Stimulated activated CD8-positive, alpha-beta memory T cell treated with anti-CD3 and anti-CD28 coated beads, Interleukin-12 subunit alpha, Interleukin-12 subunit beta, amount 100 ng/mL, for 24 hours (primary cell): ENCODE data around the gene GNG4.
"Not testable (repeated sequence)": the region's sequence is repeated elsewhere in the genome, so short reads cannot be mapped to it uniquely, and the experiment has no call there.

ENCODE experiments used
- DNase-seq: peaks from one replicate; pipeline ENCODE4 v3.0.0-alpha.2; 2020; ENCODE audit errors: extremely low read depth

The GNG4 gene

GRCh38 chr1:235584973-235585372, 64.6 kb downstream of the GNG4 start:
- no peak for DNase-seq

GRCh38 chr1:235583511-235584001, 66.0 kb downstream of the GNG4 start:
- DNase-seq = no peak

- no peak for DNase-seq
Measured at GRCh38 chr1:235582130-235582529, 67.5 kb downstream of the GNG4 start.

- DNase-seq = no peak
Measured at GRCh38 chr1:235579891-235580290, 69.7 kb downstream of the GNG4 start.

- DNase-seq = no peak
Measured at GRCh38 chr1:235575597-235575996, 74.0 kb downstream of the GNG4 start.

- no peak for DNase-seq
Measured at GRCh38 chr1:235573880-235574279, 75.7 kb downstream of the GNG4 start.

GRCh38 chr1:235572971-235573370, 76.6 kb downstream of the GNG4 start:
- DNase-seq = not testable (repeated sequence)

- DNase-seq = no peak
Measured at GRCh38 chr1:235571482-235571881, 78.1 kb downstream of the GNG4 start.

GRCh38 chr1:235567812-235568503, 81.6 kb downstream of the GNG4 start:
- DNase-seq = no peak

- DNase-seq = no peak
Measured at GRCh38 chr1:235566084-235566483, 83.5 kb downstream of the GNG4 start.

- no peak for DNase-seq
Measured at GRCh38 chr1:235563513-235564061, 86.0 kb downstream of the GNG4 start.

GRCh38 chr1:235562589-235562988, 87.0 kb downstream of the GNG4 start:
- DNase-seq = no peak

- no peak for DNase-seq
Measured at GRCh38 chr1:235558621-235559169, 90.9 kb downstream of the GNG4 start.

GRCh38 chr1:235557495-235557894, 92.1 kb downstream of the GNG4 start:
- DNase-seq = no peak

GRCh38 chr1:235556807-235557206, 92.8 kb downstream of the GNG4 start:
- no peak for DNase-seq

GRCh38 chr1:235553112-235553551, 96.5 kb downstream of the GNG4 start:
- no peak for DNase-seq

- DNase-seq = no peak
Measured at GRCh38 chr1:235552146-235552716, 97.4 kb downstream of the GNG4 start.

GRCh38 chr1:235549351-235550139, 100.0 kb downstream of the GNG4 start:
- no peak for DNase-seq

- not testable (repeated sequence) for DNase-seq
Measured at GRCh38 chr1:235546369-235547155, 103.0 kb downstream of the GNG4 start.

GRCh38 chr1:235545292-235545930, 104.2 kb downstream of the GNG4 start:
- DNase-seq = no peak

GRCh38 chr1:235542845-235543244, 106.7 kb downstream of the GNG4 start:
- DNase-seq = not testable (repeated sequence)
